ENCODE results near the gene SPTBN1. TPM values are rescaled to one million over a fixed set of nuclear protein-coding genes. Genes with fewer than 3 reads are reported as not detected.

SPTBN1 gene
- total RNA-seq, 2 experiments from 2014 or later, result 132 to 183 TPM

- H3K36me3 ChIP-seq (ENCODE audit: insufficient read depth, low read length), result no peaks in the 10 kb centered on the region
- CTCF ChIA-PET (ENCODE audit: unreplicated experiment), result interaction anchor here (0.5 kb wide), 1 partner anchor 230 kb away, joined by 8 read pairs; no protein-coding TSS in a partner anchor
- no TSS peak for BruUV-seq (replicated peaks)
- H4K20me1 ChIP-seq (ENCODE audit: insufficient read depth, low read length), result peaks cover 13% of the 10 kb centered on the region; the same call in 1 of the 2 replicates
- POLR2A ChIA-PET, result interaction anchor here (1.0 to 1.5 kb wide), 3 partner anchors 14 to 43 kb away, joined by 3 to 4 read pairs (median 4); no protein-coding TSS in a partner anchor
- H3K79me2 ChIP-seq (ENCODE audit: insufficient read depth, low read depth, low read length), result peaks cover 99% of the 10 kb centered on the region
- peaks cover 88% of the 10 kb centered on the region for H3K4me1 ChIP-seq (ENCODE audit: insufficient read depth, low read length, poor library complexity, severe bottlenecking)
- no peak overlapping the region for H3K4me2 ChIP-seq (ENCODE audit: low read length)
- H3K27ac ChIP-seq (ENCODE audit: low read depth, low read length, poor library complexity, severe bottlenecking), result no peak overlapping the region
- DNase-seq (ENCODE audit: low spot score), result no peak
- no peaks in the 10 kb centered on the region for H3K9me2 ChIP-seq (ENCODE audit: insufficient read depth, low read length)
- no peak overlapping the region for H2AFZ ChIP-seq (ENCODE audit: low read length)
- no peaks in the 10 kb centered on the region for H3K9me3 ChIP-seq (ENCODE audit: low read length)
- intact Hi-C loops (cut with micrococcal nuclease; ENCODE audit: unreplicated experiment), result no loop called here
- H3K4me3 ChIP-seq (ENCODE audit: low read depth, low read length, poor library complexity, severe bottlenecking), result no peak overlapping the region
- TF ChIP-seq CTCF (conservative IDR thresholded peaks at IDR 0.05; ENCODE audit: low read length), result no peak
- no peak for TF ChIP-seq EZH2phosphoT487 (IDR thresholded peaks at IDR 0.05; ENCODE audit: borderline replicate concordance, low read depth, low read length)
These were observed 129.1 kb downstream of the SPTBN1 start for GRCh38 chr2:54585136-54585733.

- H3K27ac ChIP-seq (ENCODE audit: low read depth, low read length, poor library complexity, severe bottlenecking), result no peak overlapping the region
- H3K79me2 ChIP-seq (ENCODE audit: insufficient read depth, low read depth, low read length), result peaks cover 99% of the 10 kb centered on the region
- H2AFZ ChIP-seq (ENCODE audit: low read length), result no peak overlapping the region
- H3K4me3 ChIP-seq (ENCODE audit: low read depth, low read length, poor library complexity, severe bottlenecking), result no peak overlapping the region
- H3K4me2 ChIP-seq (ENCODE audit: low read length), result no peak overlapping the region
- DNase-seq (ENCODE audit: low spot score), result no peak
- H4K20me1 ChIP-seq (ENCODE audit: insufficient read depth, low read length), result peaks cover 11% of the 10 kb centered on the region; the same call in 1 of the 2 replicates
- POLR2A ChIA-PET, result interaction anchor here (1.1 to 1.5 kb wide), 3 partner anchors 9 to 40 kb away, joined by 3 to 4 read pairs (median 3); no protein-coding TSS in a partner anchor
- intact Hi-C loops (cut with micrococcal nuclease; ENCODE audit: unreplicated experiment), result no loop called here
- no peaks in the 10 kb centered on the region for H3K36me3 ChIP-seq (ENCODE audit: insufficient read depth, low read length)
- H3K4me1 ChIP-seq (ENCODE audit: insufficient read depth, low read length, poor library complexity, severe bottlenecking), result peaks cover 88% of the 10 kb centered on the region
- TF ChIP-seq CTCF (conservative IDR thresholded peaks at IDR 0.05; ENCODE audit: low read length) (no peak), EZH2phosphoT487 (IDR thresholded peaks at IDR 0.05; ENCODE audit: borderline replicate concordance, low read depth, low read length) (no peak)
- H3K9me2 ChIP-seq (ENCODE audit: insufficient read depth, low read length), result no peaks in the 10 kb centered on the region
- CTCF ChIA-PET (ENCODE audit: unreplicated experiment), result interaction anchor here (1.0 kb wide), 1 partner anchor 181 kb away, joined by 3 read pairs; no protein-coding TSS in a partner anchor
- no peaks in the 10 kb centered on the region for H3K9me3 ChIP-seq (ENCODE audit: low read length)
- BruUV-seq (replicated peaks), result no TSS peak
These were observed 129.9 kb downstream of the SPTBN1 start for GRCh38 chr2:54586062-54586461.

- H3K9me3 ChIP-seq (ENCODE audit: low read length), result no peaks in the 10 kb centered on the region
- intact Hi-C loops (cut with micrococcal nuclease; ENCODE audit: unreplicated experiment), result no loop called here
- peaks cover 11% of the 10 kb centered on the region; the same call in 1 of the 2 replicates for H4K20me1 ChIP-seq (ENCODE audit: insufficient read depth, low read length)
These were observed 130.4 kb downstream of the SPTBN1 start for GRCh38 chr2:54586494-54586893.

More at GRCh38 chr2:54586494-54586893, 130.4 kb downstream of the SPTBN1 start:
- no TSS peak for BruUV-seq (replicated peaks)
- DNase-seq (ENCODE audit: low spot score), result no peak
- H3K9me2 ChIP-seq (ENCODE audit: insufficient read depth, low read length), result no peaks in the 10 kb centered on the region
- H3K4me3 ChIP-seq (ENCODE audit: low read depth, low read length, poor library complexity, severe bottlenecking), result no peak overlapping the region
- H3K4me2 ChIP-seq (ENCODE audit: low read length), result no peak overlapping the region
- CTCF ChIA-PET (ENCODE audit: unreplicated experiment), result interaction anchor here (1.0 kb wide), 1 partner anchor 181 kb away, joined by 3 read pairs; no protein-coding TSS in a partner anchor
- peaks cover 99% of the 10 kb centered on the region for H3K79me2 ChIP-seq (ENCODE audit: insufficient read depth, low read depth, low read length)
- no peak overlapping the region for H2AFZ ChIP-seq (ENCODE audit: low read length)
- POLR2A ChIA-PET, result interaction anchor here (0.6 to 1.4 kb wide), 6 partner anchors 9 to 585 kb away, joined by 3 to 6 read pairs (median 4); no protein-coding TSS in a partner anchor
- H3K4me1 ChIP-seq (ENCODE audit: insufficient read depth, low read length, poor library complexity, severe bottlenecking), result peaks cover 88% of the 10 kb centered on the region
- no peaks in the 10 kb centered on the region for H3K36me3 ChIP-seq (ENCODE audit: insufficient read depth, low read length)
- H3K27ac ChIP-seq (ENCODE audit: low read depth, low read length, poor library complexity, severe bottlenecking), result no peak overlapping the region
- TF ChIP-seq EZH2phosphoT487 (IDR thresholded peaks at IDR 0.05; ENCODE audit: borderline replicate concordance, low read depth, low read length) (no peak), CTCF (conservative IDR thresholded peaks at IDR 0.05; ENCODE audit: low read length) (no peak)

Data from OCI-LY7 (cell line).